H1 (cell line): ENCODE results near the gene DCDC2. TPM values are rescaled to one million over a fixed set of nuclear protein-coding genes. Genes with fewer than 3 reads are reported as not detected.
A peak's percentile ranks its signal among the peaks of the same experiment; 100 is the strongest.

Experiments
- CBX8 ChIP-seq: fragments of 300-800, 300-1000 bp; sonication (generic); IDR thresholded peaks from 2 replicates; pipeline ENCODE4 v1.7.1; 2016; ENCODE audit warnings: low read depth, low read length, borderline replicate concordance
- EZH2 ChIP-seq: fragments of 200-600 bp; sonication (generic); IDR thresholded peaks from 2 replicates; pipeline ENCODE4 v1.7.1; 2012; ENCODE audit warnings: low read depth, mild to moderate bottlenecking, moderate library complexity, low read length, inconsistent platforms; ENCODE audit not compliant: severe bottlenecking
- RAD21 ChIP-seq, 2 experiments: IDR thresholded peaks in 1 of 2; conservative IDR thresholded peaks in 1 of 2; 2 replicates each; pipeline ENCODE4 v1.6.1; 2011; ENCODE audit warnings: low read depth in 2 of 2, low read length in 2 of 2, improper control_type of control experiment in 1 of 2, inconsistent platforms in 1 of 2, mild to moderate bottlenecking in 1 of 2, moderate library complexity in 1 of 2
- RFX5 ChIP-seq: IDR thresholded peaks from 2 replicates; pipeline ENCODE4 v1.6.1; 2011; ENCODE audit warnings: low read depth, low read length, improper control_type of control experiment, borderline replicate concordance
- polyA plus RNA-seq, 7 experiments: library from polyadenylated mRNA; depleted of rRNA in 3 of 7; stranded (reverse) in 5 of 7; unstranded in 2 of 7; fragments of >200 nt in 5 of 7; fragments of 200-250 nt in 2 of 7; gene quantifications; 1 replicate in 5 of 7; 2 replicates in 1 of 7; 4 replicates in 1 of 7; pipeline versions ENCODE4 v1.2.1 to v1.2.3, GENCODE V29; 2011 to 2013; ENCODE audit warnings: missing spikeins in 2 of 7, mixed read lengths in 2 of 7
- total RNA-seq: library from RNA; stranded (reverse); fragmentation: NEBNext Ultra II Directional; extraction: Animal tissue kit (Norgen Biotek cat#: 25700); gene quantifications from 2 replicates; pipeline ENCODE4 v1.2.1, GENCODE V29; 2021
- TF ChIP-seq, protein P1 (sequence below): fragments of 300-600 bp; sonication (generic); IDR thresholded peaks from 2 replicates; pipeline ENCODE4 v1.7.1; 2012; ENCODE audit warnings: low read length, moderate library complexity, mild to moderate bottlenecking, inconsistent platforms; ENCODE audit not compliant: insufficient replicate concordance
- TF ChIP-seq, protein P2 (sequence below): IDR thresholded peaks from 2 replicates; pipeline ENCODE4 v1.6.1; 2011; ENCODE audit warnings: low read depth, mild to moderate bottlenecking, low read length; ENCODE audit not compliant: insufficient read depth

Gene DCDC2
- total and polyA plus RNA-seq, 2 of the 8 experiments (the other 6 are each of a cell fraction or from before 2014, with no cell fraction given) = 0.03 to 0.15 TPM

DNA sequence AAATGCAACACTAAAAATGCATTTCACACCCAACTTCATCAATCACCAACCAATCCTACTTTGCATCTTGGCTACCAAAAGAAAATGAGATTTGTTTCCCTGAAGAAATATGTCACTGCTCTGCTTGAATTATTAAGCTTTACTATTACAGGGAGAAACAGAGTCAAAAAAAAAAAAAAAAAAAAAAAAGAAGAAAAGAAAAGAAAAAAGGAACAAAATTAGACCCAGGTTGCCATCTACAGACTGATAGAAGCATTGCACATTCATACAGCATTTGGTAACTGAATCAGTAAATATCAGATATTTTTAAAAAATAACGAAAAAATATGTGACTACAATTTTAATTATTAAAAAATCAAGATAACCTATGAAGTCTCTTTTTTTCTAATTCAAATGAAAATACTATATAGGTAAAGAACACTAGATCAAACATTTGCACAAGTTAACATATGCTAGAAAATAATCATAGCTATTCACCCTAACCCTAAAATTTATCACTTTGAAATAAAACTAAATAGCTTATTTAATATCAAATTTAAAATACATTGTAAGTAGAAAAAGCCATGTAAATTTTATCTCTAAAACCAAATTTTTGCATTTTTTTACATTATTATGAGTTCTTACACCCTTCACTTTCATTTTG, 83.3 kb downstream of the DCDC2 start (continued):
- TF ChIP-seq, protein P1, sequence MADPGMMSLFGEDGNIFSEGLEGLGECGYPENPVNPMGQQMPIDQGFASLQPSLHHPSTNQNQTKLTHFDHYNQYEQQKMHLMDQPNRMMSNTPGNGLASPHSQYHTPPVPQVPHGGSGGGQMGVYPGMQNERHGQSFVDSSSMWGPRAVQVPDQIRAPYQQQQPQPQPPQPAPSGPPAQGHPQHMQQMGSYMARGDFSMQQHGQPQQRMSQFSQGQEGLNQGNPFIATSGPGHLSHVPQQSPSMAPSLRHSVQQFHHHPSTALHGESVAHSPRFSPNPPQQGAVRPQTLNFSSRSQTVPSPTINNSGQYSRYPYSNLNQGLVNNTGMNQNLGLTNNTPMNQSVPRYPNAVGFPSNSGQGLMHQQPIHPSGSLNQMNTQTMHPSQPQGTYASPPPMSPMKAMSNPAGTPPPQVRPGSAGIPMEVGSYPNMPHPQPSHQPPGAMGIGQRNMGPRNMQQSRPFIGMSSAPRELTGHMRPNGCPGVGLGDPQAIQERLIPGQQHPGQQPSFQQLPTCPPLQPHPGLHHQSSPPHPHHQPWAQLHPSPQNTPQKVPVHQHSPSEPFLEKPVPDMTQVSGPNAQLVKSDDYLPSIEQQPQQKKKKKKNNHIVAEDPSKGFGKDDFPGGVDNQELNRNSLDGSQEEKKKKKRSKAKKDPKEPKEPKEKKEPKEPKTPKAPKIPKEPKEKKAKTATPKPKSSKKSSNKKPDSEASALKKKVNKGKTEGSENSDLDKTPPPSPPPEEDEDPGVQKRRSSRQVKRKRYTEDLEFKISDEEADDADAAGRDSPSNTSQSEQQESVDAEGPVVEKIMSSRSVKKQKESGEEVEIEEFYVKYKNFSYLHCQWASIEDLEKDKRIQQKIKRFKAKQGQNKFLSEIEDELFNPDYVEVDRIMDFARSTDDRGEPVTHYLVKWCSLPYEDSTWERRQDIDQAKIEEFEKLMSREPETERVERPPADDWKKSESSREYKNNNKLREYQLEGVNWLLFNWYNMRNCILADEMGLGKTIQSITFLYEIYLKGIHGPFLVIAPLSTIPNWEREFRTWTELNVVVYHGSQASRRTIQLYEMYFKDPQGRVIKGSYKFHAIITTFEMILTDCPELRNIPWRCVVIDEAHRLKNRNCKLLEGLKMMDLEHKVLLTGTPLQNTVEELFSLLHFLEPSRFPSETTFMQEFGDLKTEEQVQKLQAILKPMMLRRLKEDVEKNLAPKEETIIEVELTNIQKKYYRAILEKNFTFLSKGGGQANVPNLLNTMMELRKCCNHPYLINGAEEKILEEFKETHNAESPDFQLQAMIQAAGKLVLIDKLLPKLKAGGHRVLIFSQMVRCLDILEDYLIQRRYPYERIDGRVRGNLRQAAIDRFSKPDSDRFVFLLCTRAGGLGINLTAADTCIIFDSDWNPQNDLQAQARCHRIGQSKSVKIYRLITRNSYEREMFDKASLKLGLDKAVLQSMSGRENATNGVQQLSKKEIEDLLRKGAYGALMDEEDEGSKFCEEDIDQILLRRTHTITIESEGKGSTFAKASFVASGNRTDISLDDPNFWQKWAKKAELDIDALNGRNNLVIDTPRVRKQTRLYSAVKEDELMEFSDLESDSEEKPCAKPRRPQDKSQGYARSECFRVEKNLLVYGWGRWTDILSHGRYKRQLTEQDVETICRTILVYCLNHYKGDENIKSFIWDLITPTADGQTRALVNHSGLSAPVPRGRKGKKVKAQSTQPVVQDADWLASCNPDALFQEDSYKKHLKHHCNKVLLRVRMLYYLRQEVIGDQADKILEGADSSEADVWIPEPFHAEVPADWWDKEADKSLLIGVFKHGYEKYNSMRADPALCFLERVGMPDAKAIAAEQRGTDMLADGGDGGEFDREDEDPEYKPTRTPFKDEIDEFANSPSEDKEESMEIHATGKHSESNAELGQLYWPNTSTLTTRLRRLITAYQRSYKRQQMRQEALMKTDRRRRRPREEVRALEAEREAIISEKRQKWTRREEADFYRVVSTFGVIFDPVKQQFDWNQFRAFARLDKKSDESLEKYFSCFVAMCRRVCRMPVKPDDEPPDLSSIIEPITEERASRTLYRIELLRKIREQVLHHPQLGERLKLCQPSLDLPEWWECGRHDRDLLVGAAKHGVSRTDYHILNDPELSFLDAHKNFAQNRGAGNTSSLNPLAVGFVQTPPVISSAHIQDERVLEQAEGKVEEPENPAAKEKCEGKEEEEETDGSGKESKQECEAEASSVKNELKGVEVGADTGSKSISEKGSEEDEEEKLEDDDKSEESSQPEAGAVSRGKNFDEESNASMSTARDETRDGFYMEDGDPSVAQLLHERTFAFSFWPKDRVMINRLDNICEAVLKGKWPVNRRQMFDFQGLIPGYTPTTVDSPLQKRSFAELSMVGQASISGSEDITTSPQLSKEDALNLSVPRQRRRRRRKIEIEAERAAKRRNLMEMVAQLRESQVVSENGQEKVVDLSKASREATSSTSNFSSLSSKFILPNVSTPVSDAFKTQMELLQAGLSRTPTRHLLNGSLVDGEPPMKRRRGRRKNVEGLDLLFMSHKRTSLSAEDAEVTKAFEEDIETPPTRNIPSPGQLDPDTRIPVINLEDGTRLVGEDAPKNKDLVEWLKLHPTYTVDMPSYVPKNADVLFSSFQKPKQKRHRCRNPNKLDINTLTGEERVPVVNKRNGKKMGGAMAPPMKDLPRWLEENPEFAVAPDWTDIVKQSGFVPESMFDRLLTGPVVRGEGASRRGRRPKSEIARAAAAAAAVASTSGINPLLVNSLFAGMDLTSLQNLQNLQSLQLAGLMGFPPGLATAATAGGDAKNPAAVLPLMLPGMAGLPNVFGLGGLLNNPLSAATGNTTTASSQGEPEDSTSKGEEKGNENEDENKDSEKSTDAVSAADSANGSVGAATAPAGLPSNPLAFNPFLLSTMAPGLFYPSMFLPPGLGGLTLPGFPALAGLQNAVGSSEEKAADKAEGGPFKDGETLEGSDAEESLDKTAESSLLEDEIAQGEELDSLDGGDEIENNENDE = no peak
- TF ChIP-seq, protein P2, sequence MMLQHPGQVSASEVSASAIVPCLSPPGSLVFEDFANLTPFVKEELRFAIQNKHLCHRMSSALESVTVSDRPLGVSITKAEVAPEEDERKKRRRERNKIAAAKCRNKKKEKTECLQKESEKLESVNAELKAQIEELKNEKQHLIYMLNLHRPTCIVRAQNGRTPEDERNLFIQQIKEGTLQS = no peak
- no peak for TF ChIP-seq EZH2
- peak in 1 of 2 experiments; percentile 62 for TF ChIP-seq RAD21 (IDR thresholded peaks at IDR 0.05 in 1 of 2, conservative IDR thresholded peaks at IDR 0.05 in 1 of 2; ENCODE audit: low read depth in 2 of 2, low read length in 2 of 2)
- no peak for TF ChIP-seq CBX8
- no peak for TF ChIP-seq RFX5
